ENCODE data around the gene TBATA. TPM values are rescaled to one million over a fixed set of nuclear protein-coding genes. Genes with fewer than 3 reads are reported as not detected.

The TBATA gene
- total RNA-seq, 2 donors from 2014 or later, result not detected

- intact Hi-C loops (cut with DNase I), result no loop called here
- DNase-seq (no peak), ATAC-seq (no peak)
Measured at GRCh38 chr10:70810967-70811366, 25.8 kb upstream of the TBATA start.

- no peak for DNase-seq
- intact Hi-C loops (cut with DNase I), result no loop called here
Measured at GRCh38 chr10:70809726-70810125, 24.5 kb upstream of the TBATA start.

GRCh38 chr10:70809011-70809611 is 23.9 kb upstream of the TBATA start:
- ATAC-seq (no peak), DNase-seq (no peak)
- intact Hi-C loops (cut with DNase I), result no loop called here

More at GRCh38 chr10:70809726-70810125, 24.5 kb upstream of the TBATA start:
- no peak for ATAC-seq

- ATAC-seq (no peak), DNase-seq (no peak)
- intact Hi-C loops (cut with DNase I), result no loop called here
Measured at GRCh38 chr10:70807556-70807955, 22.4 kb upstream of the TBATA start.

- intact Hi-C loops (cut with DNase I), result no loop called here
- no peak for DNase-seq
- no peak for ATAC-seq
Measured at GRCh38 chr10:70806841-70807240, 21.7 kb upstream of the TBATA start.

- peak in 1 of 2 donors; percentile 41 for ATAC-seq
- no peak for DNase-seq
- intact Hi-C loops (cut with DNase I), result no loop called here
Measured at GRCh38 chr10:70805619-70806215, 20.5 kb upstream of the TBATA start.

GRCh38 chr10:70804421-70804808 is 19.2 kb upstream of the TBATA start:
- DNase-seq (no peak), ATAC-seq (no peak)
- intact Hi-C loops (cut with DNase I), result no loop called here

GRCh38 chr10:70803775-70804420 is 18.7 kb upstream of the TBATA start:
- DNase-seq (no peak), ATAC-seq (no peak)
- intact Hi-C loops (cut with DNase I), result no loop called here

- no peak for ATAC-seq
- intact Hi-C loops (cut with DNase I), result no loop called here
- DNase-seq, result no peak
Measured at GRCh38 chr10:70801854-70802253, 16.7 kb upstream of the TBATA start.

GRCh38 chr10:70799124-70799523 is 13.9 kb upstream of the TBATA start:
- ATAC-seq (no peak), DNase-seq (no peak)
- intact Hi-C loops (cut with DNase I), result no loop called here

- DNase-seq, result no peak
- intact Hi-C loops (cut with DNase I), result no loop called here
- ATAC-seq, result no peak
Measured at GRCh38 chr10:70797840-70798239, 12.7 kb upstream of the TBATA start.

- no peak for ATAC-seq
- intact Hi-C loops (cut with DNase I), result no loop called here
- DNase-seq, result no peak
Measured at GRCh38 chr10:70795613-70796012, 10.4 kb upstream of the TBATA start.

- intact Hi-C loops (cut with DNase I), result no loop called here
- ATAC-seq (no peak), DNase-seq (no peak)
Measured at GRCh38 chr10:70791386-70792039, 6.3 kb upstream of the TBATA start.

- intact Hi-C loops (cut with DNase I), result no loop called here
- DNase-seq, result no peak
- ATAC-seq, result no peak
Measured at GRCh38 chr10:70786799-70787415, 1.7 kb upstream of the TBATA start.

- ATAC-seq, result no peak
Measured at GRCh38 chr10:70784471-70784870, 706 bp downstream of the TBATA start.

GRCh38 chr10:70784016-70784415 is 1.2 kb downstream of the TBATA start:
- no peak for DNase-seq
- ATAC-seq, result no peak
- intact Hi-C loops (cut with DNase I), result no loop called here

More at GRCh38 chr10:70784471-70784870, 706 bp downstream of the TBATA start:
- no peak for DNase-seq
- intact Hi-C loops (cut with DNase I), result no loop called here

- intact Hi-C loops (cut with DNase I), result no loop called here
- ATAC-seq, result no peak
- no peak for DNase-seq
Measured at GRCh38 chr10:70782746-70783680, 2.2 kb downstream of the TBATA start.

GRCh38 chr10:70782086-70782745 is 3.0 kb downstream of the TBATA start:
- no peak for DNase-seq
- intact Hi-C loops (cut with DNase I), result no loop called here
- ATAC-seq, result peak; percentile 36 to 60
